Right atrium auricular region (tissue), 2 donors: Measurements from ENCODE around the gene AKT1. TPM values are rescaled to one million over a fixed set of nuclear protein-coding genes. Genes with fewer than 3 reads are reported as not detected.

Experiments
- DNase-seq: peaks from one replicate; pipeline ENCODE4 v3.0.0-alpha.2; 2019; ENCODE audit warnings: low spot score
- H3K27ac ChIP-seq, 2 donors: fragments of 200-600 bp; sonication (generic); 1 replicate in 1 of 2; 2 replicates in 1 of 2; pipeline ENCODE4 v1.5.1; 2016 to 2019
- H3K27me3 ChIP-seq, 2 donors: fragments of 200-600 bp; sonication (generic); one replicate each; pipeline versions ENCODE4 v1.5.1 to v1.6.0; 2017 to 2019
- H3K36me3 ChIP-seq: fragments of 200-600 bp; sonication (generic); one replicate; pipeline ENCODE4 v1.5.1; 2016
- H3K4me1 ChIP-seq, 2 donors: fragments of 200-600 bp; sonication (generic); one replicate each; pipeline versions ENCODE4 v1.5.1 to v1.6.0; 2017 to 2019
- H3K4me3 ChIP-seq, 2 donors: fragments of 200-600 bp; sonication (generic); 1 replicate in 1 of 2; 2 replicates in 1 of 2; pipeline ENCODE4 v1.5.1; 2017 to 2019; ENCODE audit warnings: mild to moderate bottlenecking in 1 of 2, moderate library complexity in 1 of 2
- H3K9me3 ChIP-seq, 2 donors: fragments of 200-600 bp; sonication (generic); one replicate each; pipeline ENCODE4 v1.5.1; 2019
- total RNA-seq, 2 donors: library from RNA; depleted of rRNA; stranded (reverse); fragments of >200 nt; gene quantifications; one replicate each; pipeline ENCODE4 v1.1.0, GENCODE V29; 2016
- TF ChIP-seq, protein P1 (sequence below), 2 donors: fragments of 200-600 bp; sonication (generic); IDR thresholded peaks; one replicate each; pipeline ENCODE4 v1.5.1; 2019; ENCODE audit warnings: antibody characterized with exemption in 2 of 2

Gene AKT1
- total RNA-seq, 2 donors from 2014 or later: 77.7 to 93.8 TPM

DNA sequence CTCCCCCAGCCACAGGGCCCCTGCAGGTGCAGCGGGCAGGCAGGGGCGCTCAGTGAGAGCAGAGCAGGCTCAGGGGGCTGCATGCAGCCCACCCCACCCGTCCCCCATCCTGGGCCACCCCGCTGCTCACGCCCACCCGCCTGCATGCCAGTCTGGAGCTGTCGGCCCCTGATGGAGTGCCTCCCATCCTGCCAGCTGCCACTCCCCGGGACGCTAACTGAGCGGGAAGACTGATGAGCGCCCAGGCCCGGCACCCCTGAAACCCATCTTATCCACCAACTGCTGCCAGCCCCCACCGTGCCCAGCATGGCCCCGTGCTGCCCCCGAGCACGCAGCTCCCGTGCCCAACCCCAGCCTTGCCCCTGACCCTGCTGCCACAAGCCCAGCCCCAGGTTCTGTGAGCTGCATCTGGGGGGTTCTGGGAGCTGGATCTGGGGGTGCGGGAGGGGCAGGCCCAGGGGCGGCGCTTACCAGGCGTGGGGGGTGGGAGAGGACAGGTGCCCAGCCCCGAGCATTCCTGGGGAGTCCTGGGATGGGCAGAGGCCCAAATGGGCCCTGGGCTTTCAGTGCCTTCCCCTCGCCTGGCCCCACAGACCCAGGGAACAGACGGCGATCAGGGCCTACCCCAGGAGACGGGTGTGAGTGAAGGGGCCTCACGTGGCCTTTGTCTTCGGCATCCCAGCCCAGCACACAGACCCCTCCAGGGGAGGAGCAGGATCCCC is 13.3 kb downstream of the AKT1 start:
- TF ChIP-seq, protein P1, sequence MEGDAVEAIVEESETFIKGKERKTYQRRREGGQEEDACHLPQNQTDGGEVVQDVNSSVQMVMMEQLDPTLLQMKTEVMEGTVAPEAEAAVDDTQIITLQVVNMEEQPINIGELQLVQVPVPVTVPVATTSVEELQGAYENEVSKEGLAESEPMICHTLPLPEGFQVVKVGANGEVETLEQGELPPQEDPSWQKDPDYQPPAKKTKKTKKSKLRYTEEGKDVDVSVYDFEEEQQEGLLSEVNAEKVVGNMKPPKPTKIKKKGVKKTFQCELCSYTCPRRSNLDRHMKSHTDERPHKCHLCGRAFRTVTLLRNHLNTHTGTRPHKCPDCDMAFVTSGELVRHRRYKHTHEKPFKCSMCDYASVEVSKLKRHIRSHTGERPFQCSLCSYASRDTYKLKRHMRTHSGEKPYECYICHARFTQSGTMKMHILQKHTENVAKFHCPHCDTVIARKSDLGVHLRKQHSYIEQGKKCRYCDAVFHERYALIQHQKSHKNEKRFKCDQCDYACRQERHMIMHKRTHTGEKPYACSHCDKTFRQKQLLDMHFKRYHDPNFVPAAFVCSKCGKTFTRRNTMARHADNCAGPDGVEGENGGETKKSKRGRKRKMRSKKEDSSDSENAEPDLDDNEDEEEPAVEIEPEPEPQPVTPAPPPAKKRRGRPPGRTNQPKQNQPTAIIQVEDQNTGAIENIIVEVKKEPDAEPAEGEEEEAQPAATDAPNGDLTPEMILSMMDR (IDR thresholded peaks at IDR 0.05): no peak
- Histone ChIP-seq H3K27ac (no peak overlapping the region), H3K9me3 (no peaks in the 10 kb centered on the region), H3K36me3 (peaks cover 17% of the 10 kb centered on the region), H3K4me1 (peaks cover 0 to 15% of the 10 kb centered on the region in 2 donors), H3K27me3 (no peaks in the 10 kb centered on the region), H3K4me3 (no peak overlapping the region)
- DNase-seq: no peak

- H3K27ac ChIP-seq: no peak overlapping the region
- H3K36me3 ChIP-seq: peaks cover 20% of the 10 kb centered on the region
- H3K4me3 ChIP-seq: no peak overlapping the region
- H3K4me1 ChIP-seq: peaks cover 0 to 7% of the 10 kb centered on the region in 2 donors
- TF ChIP-seq, protein P1 (IDR thresholded peaks at IDR 0.05): no peak
- DNase-seq: no peak
- no peaks in the 10 kb centered on the region for H3K9me3 ChIP-seq
- no peaks in the 10 kb centered on the region for H3K27me3 ChIP-seq
These were observed 14.1 kb downstream of the AKT1 start for GRCh38 chr14:104781271-104782077.

DNA sequence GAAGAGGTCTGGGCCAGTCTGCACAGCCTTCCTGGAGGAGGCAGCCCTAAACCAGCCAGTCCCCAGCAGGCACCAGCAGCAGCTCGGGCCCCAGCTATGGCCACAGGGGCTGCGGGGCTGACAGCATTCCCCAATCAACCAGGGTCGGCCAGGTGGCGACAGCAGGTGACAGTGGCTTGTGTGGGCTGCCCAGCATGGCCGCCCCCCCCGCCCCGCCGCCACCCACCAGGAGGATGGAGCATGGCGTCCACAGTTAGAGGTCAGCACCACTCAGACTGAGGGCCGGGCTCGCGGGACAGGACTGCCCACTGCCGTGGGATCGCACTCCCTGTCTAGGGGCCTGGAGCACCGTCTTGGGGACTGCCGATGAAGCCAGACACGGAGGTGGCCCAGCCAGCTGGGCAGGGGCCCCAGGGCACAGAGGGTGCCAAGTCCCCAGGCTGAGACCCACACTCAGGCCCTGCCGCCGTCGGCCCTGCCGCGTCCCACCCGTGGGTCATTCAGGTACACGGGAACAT is 15.0 kb downstream of the AKT1 start:
- Histone ChIP-seq H3K9me3 (no peaks in the 10 kb centered on the region), H3K4me3 (no peak overlapping the region), H3K36me3 (peaks cover 24% of the 10 kb centered on the region), H3K4me1 (peaks cover 0 to 6% of the 10 kb centered on the region in 2 donors), H3K27ac (no peak overlapping the region), H3K27me3 (no peaks in the 10 kb centered on the region)
- DNase-seq: no peak
- TF ChIP-seq, protein P1 (IDR thresholded peaks at IDR 0.05): no peak

DNA sequence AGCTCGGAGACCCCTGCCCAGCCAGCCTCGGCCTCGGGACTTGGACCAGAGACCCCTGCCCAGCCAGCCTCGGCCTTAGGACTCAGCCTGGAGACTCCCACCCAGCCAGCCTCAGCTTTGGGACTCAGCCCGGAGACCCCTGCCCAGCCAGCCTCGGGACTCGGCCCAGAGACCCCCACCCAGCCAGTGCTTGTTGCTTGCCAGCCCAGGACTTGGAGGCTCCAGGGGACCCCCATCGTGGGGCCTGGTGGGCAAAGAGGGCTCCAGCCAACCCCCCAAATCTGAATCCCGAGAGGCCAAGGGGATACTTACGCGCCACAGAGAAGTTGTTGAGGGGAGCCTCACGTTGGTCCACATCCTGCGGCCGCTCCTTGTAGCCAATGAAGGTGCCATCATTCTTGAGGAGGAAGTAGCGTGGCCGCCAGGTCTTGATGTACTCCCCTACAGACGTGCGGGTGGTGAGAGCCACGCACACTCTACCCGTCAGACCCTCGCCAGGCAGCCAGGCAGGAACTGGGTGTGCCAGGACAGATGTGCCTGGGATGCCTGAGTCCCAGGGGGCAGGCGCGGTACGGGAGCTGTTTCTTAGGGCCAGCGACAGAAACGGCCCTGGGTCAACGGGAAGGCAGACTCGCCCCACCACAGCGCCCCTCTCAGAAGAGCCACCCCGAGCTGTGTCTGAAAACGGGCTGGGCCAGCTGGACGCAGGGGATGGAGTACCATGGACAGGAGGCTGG is 15.6 kb downstream of the AKT1 start:
- Histone ChIP-seq H3K27ac (no peak overlapping the region), H3K4me3 (no peak overlapping the region), H3K4me1 (peaks cover 0 to 2% of the 10 kb centered on the region in 2 donors), H3K36me3 (peaks cover 30% of the 10 kb centered on the region), H3K27me3 (no peaks in the 10 kb centered on the region), H3K9me3 (no peaks in the 10 kb centered on the region)
- no peak for DNase-seq
- TF ChIP-seq, protein P1 (IDR thresholded peaks at IDR 0.05): no peak

GRCh38 chr14:104778694-104779331 is 16.7 kb downstream of the AKT1 start:
- Histone ChIP-seq H3K27ac (no peak overlapping the region), H3K27me3 (no peaks in the 10 kb centered on the region), H3K36me3 (peaks cover 31% of the 10 kb centered on the region), H3K4me1 (no peaks in the 10 kb centered on the region), H3K9me3 (no peaks in the 10 kb centered on the region), H3K4me3 (no peak overlapping the region)
- TF ChIP-seq, protein P1 (IDR thresholded peaks at IDR 0.05): no peak
- no peak for DNase-seq
